ENCODE data around the gene SLC25A11. TPM values are rescaled to one million over a fixed set of nuclear protein-coding genes. Genes with fewer than 3 reads are reported as not detected.

The SLC25A11 gene
- total RNA-seq, 1 donor from 2014 or later = 46.8 TPM

DNA sequence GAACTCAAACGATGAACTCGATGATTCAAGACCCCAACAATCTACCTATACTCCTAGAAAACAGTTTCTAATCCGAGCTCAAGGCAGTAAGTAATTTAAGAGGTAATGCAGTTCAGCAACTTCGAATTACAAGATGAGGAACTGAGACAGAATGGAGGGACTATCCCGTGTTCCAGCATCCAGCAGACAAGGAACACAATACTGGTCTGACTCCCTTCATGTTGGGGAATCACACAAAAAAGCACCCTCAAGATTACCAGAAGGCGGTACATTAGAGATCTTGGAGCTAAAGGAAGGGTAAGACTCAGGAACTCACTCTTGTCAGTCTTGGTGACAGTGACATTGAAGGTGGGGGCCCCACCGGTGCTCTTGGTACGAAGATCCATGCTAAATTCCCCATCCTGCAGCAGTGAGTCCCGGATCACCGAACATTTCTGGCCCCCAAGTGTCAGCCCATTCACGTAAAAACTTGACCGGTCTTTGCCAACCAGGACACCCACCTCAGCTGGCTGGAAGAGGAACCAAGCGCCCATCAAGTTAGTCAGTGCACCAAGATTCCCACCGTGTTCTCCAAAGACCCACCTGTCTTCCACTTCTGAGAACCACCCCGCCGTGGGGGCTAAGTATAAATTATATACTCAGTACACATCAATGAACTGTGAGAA is 6.6 kb upstream of the SLC25A11 start:
- no peaks in the 10 kb centered on the region for H3K27me3 Mint-ChIP-seq
- peak overlapping the region; percentile 85 for H3K4me3 Mint-ChIP-seq (ENCODE audit: low read depth)
- H3K36me3 Mint-ChIP-seq (ENCODE audit: insufficient read depth) = peaks cover 7% of the 10 kb centered on the region
- TF ChIP-seq, protein P1, sequence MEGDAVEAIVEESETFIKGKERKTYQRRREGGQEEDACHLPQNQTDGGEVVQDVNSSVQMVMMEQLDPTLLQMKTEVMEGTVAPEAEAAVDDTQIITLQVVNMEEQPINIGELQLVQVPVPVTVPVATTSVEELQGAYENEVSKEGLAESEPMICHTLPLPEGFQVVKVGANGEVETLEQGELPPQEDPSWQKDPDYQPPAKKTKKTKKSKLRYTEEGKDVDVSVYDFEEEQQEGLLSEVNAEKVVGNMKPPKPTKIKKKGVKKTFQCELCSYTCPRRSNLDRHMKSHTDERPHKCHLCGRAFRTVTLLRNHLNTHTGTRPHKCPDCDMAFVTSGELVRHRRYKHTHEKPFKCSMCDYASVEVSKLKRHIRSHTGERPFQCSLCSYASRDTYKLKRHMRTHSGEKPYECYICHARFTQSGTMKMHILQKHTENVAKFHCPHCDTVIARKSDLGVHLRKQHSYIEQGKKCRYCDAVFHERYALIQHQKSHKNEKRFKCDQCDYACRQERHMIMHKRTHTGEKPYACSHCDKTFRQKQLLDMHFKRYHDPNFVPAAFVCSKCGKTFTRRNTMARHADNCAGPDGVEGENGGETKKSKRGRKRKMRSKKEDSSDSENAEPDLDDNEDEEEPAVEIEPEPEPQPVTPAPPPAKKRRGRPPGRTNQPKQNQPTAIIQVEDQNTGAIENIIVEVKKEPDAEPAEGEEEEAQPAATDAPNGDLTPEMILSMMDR (IDR thresholded peaks at IDR 0.05; ENCODE audit: unreplicated experiment) = no peak
- no peaks in the 10 kb centered on the region for H3K9me3 Mint-ChIP-seq (ENCODE audit: low read depth)
- H3K4me1 Mint-ChIP-seq (ENCODE audit: low read depth) = peaks cover 33% of the 10 kb centered on the region
- no peak for DNase-seq (ENCODE audit: low spot score, unreplicated experiment)
- peak overlapping the region; percentile 92 for H3K27ac Mint-ChIP-seq

DNA sequence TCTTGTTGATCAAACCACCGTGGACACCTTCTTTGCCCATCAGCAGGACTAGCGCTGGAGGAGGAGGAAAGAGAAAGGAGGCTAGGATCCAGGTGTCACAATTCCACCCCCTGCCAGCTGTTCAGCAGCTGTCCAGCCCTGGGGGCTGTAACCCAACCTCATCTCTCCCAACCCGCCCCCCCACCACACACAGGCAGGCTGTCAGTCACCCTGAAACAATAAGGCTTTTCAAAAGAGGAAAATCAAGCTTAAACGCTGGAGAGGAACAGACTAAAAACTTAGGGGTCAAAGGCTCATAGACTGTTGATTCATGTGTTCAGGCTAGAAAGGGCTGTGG is 6.1 kb upstream of the SLC25A11 start:
- H3K4me3 Mint-ChIP-seq (ENCODE audit: low read depth) = peak overlapping the region; percentile 85
- peaks cover 8% of the 10 kb centered on the region for H3K36me3 Mint-ChIP-seq (ENCODE audit: insufficient read depth)
- peaks cover 33% of the 10 kb centered on the region for H3K4me1 Mint-ChIP-seq (ENCODE audit: low read depth)
- H3K27ac Mint-ChIP-seq = peak overlapping the region; percentile 92
- TF ChIP-seq, protein P1 (IDR thresholded peaks at IDR 0.05; ENCODE audit: unreplicated experiment) = no peak
- no peak for DNase-seq (ENCODE audit: low spot score, unreplicated experiment)
- H3K9me3 Mint-ChIP-seq (ENCODE audit: low read depth) = no peaks in the 10 kb centered on the region
- H3K27me3 Mint-ChIP-seq = no peaks in the 10 kb centered on the region

DNA sequence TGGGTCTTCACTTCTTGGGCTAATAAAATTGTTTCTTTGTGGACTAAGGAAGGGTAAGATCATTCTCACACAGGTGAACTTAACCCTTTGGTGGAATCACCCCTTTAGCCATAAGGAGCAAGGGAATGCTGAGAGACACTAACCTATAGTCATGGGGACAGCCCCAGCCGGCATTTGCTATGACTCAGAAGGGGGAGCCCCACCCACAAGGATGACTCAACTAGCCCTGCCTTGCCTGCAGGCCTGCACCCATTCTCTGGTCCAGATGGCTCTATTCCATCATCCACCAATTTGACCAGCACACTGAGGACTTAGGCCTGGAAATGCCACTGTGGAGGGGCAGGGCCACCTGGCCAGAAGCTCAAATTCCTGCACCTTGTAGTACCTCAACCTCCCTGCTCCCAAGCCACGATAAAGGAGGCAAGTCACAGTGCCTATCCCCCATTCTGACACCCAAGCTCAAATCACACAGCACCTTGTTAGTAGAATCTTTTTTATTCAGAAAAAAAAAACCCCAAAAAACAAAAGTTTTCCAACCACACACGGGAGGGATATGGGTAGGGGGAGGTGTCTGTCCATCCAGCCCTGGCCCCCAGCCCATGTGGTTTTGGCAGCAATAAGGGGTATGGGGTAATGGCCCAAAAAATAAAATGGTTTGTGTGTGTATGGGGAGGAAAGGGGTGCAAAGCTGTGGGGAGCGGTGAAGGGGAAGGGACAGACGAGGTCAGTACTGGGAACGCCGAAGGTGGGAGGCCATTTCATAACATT is 5.5 kb upstream of the SLC25A11 start:
- TF ChIP-seq, protein P1 (IDR thresholded peaks at IDR 0.05; ENCODE audit: unreplicated experiment) = no peak
- Mint-ChIP-seq H3K27ac (peak overlapping the region; percentile 73), H3K9me3 (ENCODE audit: low read depth) (no peaks in the 10 kb centered on the region), H3K36me3 (ENCODE audit: insufficient read depth) (peaks cover 8% of the 10 kb centered on the region), H3K4me1 (ENCODE audit: low read depth) (peaks cover 29% of the 10 kb centered on the region), H3K4me3 (ENCODE audit: low read depth) (peak overlapping the region; percentile 55), H3K27me3 (no peaks in the 10 kb centered on the region)
- DNase-seq (ENCODE audit: low spot score, unreplicated experiment) = no peak

DNA sequence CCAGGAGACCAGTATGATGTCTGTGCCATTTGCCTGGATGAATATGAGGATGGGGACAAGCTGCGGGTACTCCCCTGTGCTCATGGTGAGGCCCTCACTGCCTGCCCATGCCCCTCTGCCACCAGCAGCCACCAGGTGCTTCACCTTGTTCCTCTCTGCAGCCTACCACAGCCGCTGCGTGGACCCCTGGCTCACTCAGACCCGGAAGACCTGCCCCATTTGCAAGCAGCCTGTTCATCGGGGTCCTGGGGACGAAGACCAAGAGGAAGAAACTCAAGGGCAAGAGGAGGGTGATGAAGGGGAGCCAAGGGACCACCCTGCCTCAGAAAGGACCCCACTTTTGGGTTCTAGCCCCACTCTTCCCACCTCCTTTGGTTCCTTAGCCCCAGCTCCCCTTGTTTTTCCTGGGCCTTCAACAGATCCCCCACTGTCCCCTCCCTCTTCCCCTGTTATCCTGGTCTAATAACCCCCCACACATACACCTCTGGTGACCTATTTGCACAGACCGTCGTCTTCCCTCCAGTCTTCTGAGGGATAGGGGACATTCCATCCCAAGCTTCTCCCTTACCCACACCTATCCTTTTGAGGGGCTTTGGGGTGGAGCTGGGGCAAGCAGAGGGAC is 4.8 kb upstream of the SLC25A11 start:
- TF ChIP-seq, protein P1 (IDR thresholded peaks at IDR 0.05; ENCODE audit: unreplicated experiment) = no peak
- Mint-ChIP-seq H3K36me3 (ENCODE audit: insufficient read depth) (peaks cover 8% of the 10 kb centered on the region), H3K27me3 (no peaks in the 10 kb centered on the region), H3K9me3 (ENCODE audit: low read depth) (no peaks in the 10 kb centered on the region), H3K4me1 (ENCODE audit: low read depth) (peaks cover 28% of the 10 kb centered on the region), H3K27ac (peak overlapping the region; percentile 26), H3K4me3 (ENCODE audit: low read depth) (no peak overlapping the region)
- no peak for DNase-seq (ENCODE audit: low spot score, unreplicated experiment)

DNA sequence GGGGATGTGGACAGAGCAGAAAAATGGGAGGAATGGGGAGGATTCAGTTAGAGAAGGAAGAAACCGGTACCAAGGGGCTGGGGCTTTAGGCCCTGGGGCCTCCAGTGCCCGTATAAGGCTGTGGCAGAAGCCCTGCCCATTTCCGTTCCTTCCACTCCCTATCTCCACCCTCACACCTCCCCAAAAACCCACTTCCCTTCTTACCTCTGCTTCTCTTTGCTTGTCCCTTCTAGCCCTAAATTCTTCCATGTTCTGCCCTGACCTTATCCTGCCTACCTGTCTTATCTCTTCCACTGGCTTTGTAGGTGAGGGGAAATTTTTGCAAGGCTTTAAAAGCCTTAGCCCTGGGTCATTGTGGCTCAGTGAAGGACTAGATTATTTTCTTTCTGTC is 4.3 kb upstream of the SLC25A11 start:
- H3K36me3 Mint-ChIP-seq (ENCODE audit: insufficient read depth) = peaks cover 8% of the 10 kb centered on the region
- H3K4me3 Mint-ChIP-seq (ENCODE audit: low read depth) = no peak overlapping the region
- no peak for DNase-seq (ENCODE audit: low spot score, unreplicated experiment)
- TF ChIP-seq, protein P1 (IDR thresholded peaks at IDR 0.05; ENCODE audit: unreplicated experiment) = no peak
- H3K9me3 Mint-ChIP-seq (ENCODE audit: low read depth) = no peaks in the 10 kb centered on the region
- peak overlapping the region; percentile 62 for H3K27ac Mint-ChIP-seq
- H3K4me1 Mint-ChIP-seq (ENCODE audit: low read depth) = peaks cover 30% of the 10 kb centered on the region
- H3K27me3 Mint-ChIP-seq = no peaks in the 10 kb centered on the region

Data from progenitor cell of endocrine pancreas (in vitro differentiated cells).